T-helper 2 cell treated with Interferon-gamma antibody and Interleukin-4, amounts not matched to agents 5 μg/mL and 100 μg/mL, for 36 hours (primary cell): ENCODE measurements around the gene EVX1.

ENCODE experiments used
- DNase-seq: peaks from one replicate; pipeline ENCODE4 v3.0.0; 2021; ENCODE audit warnings: low spot score
- H3K27ac Mint-ChIP-seq: one replicate; pipeline ENCODE4 v1.8.0; 2021; ENCODE audit warnings: mild to moderate bottlenecking, mixed read lengths
- H3K27me3 Mint-ChIP-seq: one replicate; pipeline ENCODE4 v1.8.0; 2021; ENCODE audit warnings: low read depth, mixed read lengths
- H3K36me3 Mint-ChIP-seq: one replicate; pipeline ENCODE4 v1.8.0; 2021; ENCODE audit warnings: low read depth, mixed read lengths
- H3K4me1 Mint-ChIP-seq: one replicate; pipeline ENCODE4 v1.8.0; 2021; ENCODE audit warnings: low read depth, mixed read lengths
- H3K4me3 Mint-ChIP-seq: one replicate; pipeline ENCODE4 v1.8.0; 2022; ENCODE audit warnings: mild to moderate bottlenecking, moderate library complexity, mixed read lengths
- H3K9me3 Mint-ChIP-seq: one replicate; pipeline ENCODE4 v1.8.0; 2021; ENCODE audit warnings: mixed read lengths

The EVX1 gene

GRCh38 chr7:27271384-27271783 lies 28.8 kb downstream of the EVX1 start:
- Mint-ChIP-seq H3K9me3 (peaks cover 14% of the 10 kb centered on the region), H3K27me3 (no peaks in the 10 kb centered on the region), H3K36me3 (no peaks in the 10 kb centered on the region), H3K27ac (no peak overlapping the region), H3K4me3 (no peak overlapping the region), H3K4me1 (no peaks in the 10 kb centered on the region)
- DNase-seq = no peak

- peaks cover 5% of the 10 kb centered on the region for H3K9me3 Mint-ChIP-seq
- H3K4me3 Mint-ChIP-seq = no peak overlapping the region
- no peak overlapping the region for H3K27ac Mint-ChIP-seq
- no peaks in the 10 kb centered on the region for H3K4me1 Mint-ChIP-seq
- no peaks in the 10 kb centered on the region for H3K27me3 Mint-ChIP-seq
- no peak for DNase-seq
- H3K36me3 Mint-ChIP-seq = no peaks in the 10 kb centered on the region
Observed at GRCh38 chr7:27277628-27278027, 35.0 kb downstream of the EVX1 start.

GRCh38 chr7:27283558-27283957 lies 41.0 kb downstream of the EVX1 start:
- Mint-ChIP-seq H3K4me3 (no peak overlapping the region), H3K27ac (no peak overlapping the region), H3K4me1 (no peaks in the 10 kb centered on the region), H3K9me3 (no peaks in the 10 kb centered on the region), H3K36me3 (no peaks in the 10 kb centered on the region), H3K27me3 (no peaks in the 10 kb centered on the region)
- no peak for DNase-seq

GRCh38 chr7:27295236-27295635 lies 52.6 kb downstream of the EVX1 start:
- Mint-ChIP-seq H3K4me3 (no peak overlapping the region), H3K27me3 (peaks cover 3% of the 10 kb centered on the region), H3K9me3 (no peaks in the 10 kb centered on the region), H3K27ac (no peak overlapping the region), H3K4me1 (no peaks in the 10 kb centered on the region), H3K36me3 (no peaks in the 10 kb centered on the region)
- no peak for DNase-seq

GRCh38 chr7:27297356-27297755 lies 54.8 kb downstream of the EVX1 start:
- no peak for DNase-seq
- H3K36me3 Mint-ChIP-seq = no peaks in the 10 kb centered on the region
- H3K4me1 Mint-ChIP-seq = no peaks in the 10 kb centered on the region
- no peaks in the 10 kb centered on the region for H3K9me3 Mint-ChIP-seq
- H3K27me3 Mint-ChIP-seq = peaks cover 3% of the 10 kb centered on the region
- H3K4me3 Mint-ChIP-seq = no peak overlapping the region
- H3K27ac Mint-ChIP-seq = no peak overlapping the region
